GM23338 (cell line): Measurements from ENCODE around the gene SLC37A4. TPM values are rescaled to one million over a fixed set of nuclear protein-coding genes. Genes with fewer than 3 reads are reported as not detected.

ENCODE experiments used
- ETS1 ChIP-seq: IDR thresholded peaks from 2 replicates; pipeline ENCODE4 v1.6.1; 2016; ENCODE audit warnings: antibody characterized with exemption
- EZH2phosphoT487 ChIP-seq: fragments of 200-600 bp; sonication (generic); IDR thresholded peaks from one replicate; pipeline ENCODE4 v1.8.1; 2018; ENCODE audit warnings: antibody characterized with exemption; ENCODE audit not compliant: unreplicated experiment
- polyA plus RNA-seq: library from polyadenylated mRNA; unstranded; fragments of >200 nt; fragmentation: Nextera tagmentation; extraction: Ambion mirVana; gene quantifications from 2 replicates; pipeline ENCODE4 v1.2.1, GENCODE V29; 2016
- total RNA-seq: library from RNA; depleted of rRNA; stranded (reverse); fragments of >200 nt; shearing (Covaris generic); gene quantifications from 2 replicates; pipeline ENCODE4 v1.2.3, GENCODE V29; 2014
- TF ChIP-seq, protein P1 (sequence below): fragments of 250-450 bp; sonication (Bioruptor Pico); IDR thresholded peaks from 2 replicates; pipeline ENCODE4 v1.5.0; 2020; ENCODE audit warnings: mild to moderate bottlenecking, moderate library complexity
- TF ChIP-seq, protein P2 (sequence below), 2 experiments: fragments of 200-600 bp in 1 of 2; sonication (generic) in 1 of 2; conservative IDR thresholded peaks; 2 replicates each; pipeline versions ENCODE4 v1.5.1 to v1.6.1; 2016 to 2017; ENCODE audit warnings: antibody characterized with exemption in 2 of 2, low read depth in 2 of 2, mild to moderate bottlenecking in 2 of 2, moderate library complexity in 1 of 2

Gene SLC37A4
- total and polyA plus RNA-seq, 2 experiments from 2014 or later, result 23.4 to 56.4 TPM

- TF ChIP-seq, protein P1, sequence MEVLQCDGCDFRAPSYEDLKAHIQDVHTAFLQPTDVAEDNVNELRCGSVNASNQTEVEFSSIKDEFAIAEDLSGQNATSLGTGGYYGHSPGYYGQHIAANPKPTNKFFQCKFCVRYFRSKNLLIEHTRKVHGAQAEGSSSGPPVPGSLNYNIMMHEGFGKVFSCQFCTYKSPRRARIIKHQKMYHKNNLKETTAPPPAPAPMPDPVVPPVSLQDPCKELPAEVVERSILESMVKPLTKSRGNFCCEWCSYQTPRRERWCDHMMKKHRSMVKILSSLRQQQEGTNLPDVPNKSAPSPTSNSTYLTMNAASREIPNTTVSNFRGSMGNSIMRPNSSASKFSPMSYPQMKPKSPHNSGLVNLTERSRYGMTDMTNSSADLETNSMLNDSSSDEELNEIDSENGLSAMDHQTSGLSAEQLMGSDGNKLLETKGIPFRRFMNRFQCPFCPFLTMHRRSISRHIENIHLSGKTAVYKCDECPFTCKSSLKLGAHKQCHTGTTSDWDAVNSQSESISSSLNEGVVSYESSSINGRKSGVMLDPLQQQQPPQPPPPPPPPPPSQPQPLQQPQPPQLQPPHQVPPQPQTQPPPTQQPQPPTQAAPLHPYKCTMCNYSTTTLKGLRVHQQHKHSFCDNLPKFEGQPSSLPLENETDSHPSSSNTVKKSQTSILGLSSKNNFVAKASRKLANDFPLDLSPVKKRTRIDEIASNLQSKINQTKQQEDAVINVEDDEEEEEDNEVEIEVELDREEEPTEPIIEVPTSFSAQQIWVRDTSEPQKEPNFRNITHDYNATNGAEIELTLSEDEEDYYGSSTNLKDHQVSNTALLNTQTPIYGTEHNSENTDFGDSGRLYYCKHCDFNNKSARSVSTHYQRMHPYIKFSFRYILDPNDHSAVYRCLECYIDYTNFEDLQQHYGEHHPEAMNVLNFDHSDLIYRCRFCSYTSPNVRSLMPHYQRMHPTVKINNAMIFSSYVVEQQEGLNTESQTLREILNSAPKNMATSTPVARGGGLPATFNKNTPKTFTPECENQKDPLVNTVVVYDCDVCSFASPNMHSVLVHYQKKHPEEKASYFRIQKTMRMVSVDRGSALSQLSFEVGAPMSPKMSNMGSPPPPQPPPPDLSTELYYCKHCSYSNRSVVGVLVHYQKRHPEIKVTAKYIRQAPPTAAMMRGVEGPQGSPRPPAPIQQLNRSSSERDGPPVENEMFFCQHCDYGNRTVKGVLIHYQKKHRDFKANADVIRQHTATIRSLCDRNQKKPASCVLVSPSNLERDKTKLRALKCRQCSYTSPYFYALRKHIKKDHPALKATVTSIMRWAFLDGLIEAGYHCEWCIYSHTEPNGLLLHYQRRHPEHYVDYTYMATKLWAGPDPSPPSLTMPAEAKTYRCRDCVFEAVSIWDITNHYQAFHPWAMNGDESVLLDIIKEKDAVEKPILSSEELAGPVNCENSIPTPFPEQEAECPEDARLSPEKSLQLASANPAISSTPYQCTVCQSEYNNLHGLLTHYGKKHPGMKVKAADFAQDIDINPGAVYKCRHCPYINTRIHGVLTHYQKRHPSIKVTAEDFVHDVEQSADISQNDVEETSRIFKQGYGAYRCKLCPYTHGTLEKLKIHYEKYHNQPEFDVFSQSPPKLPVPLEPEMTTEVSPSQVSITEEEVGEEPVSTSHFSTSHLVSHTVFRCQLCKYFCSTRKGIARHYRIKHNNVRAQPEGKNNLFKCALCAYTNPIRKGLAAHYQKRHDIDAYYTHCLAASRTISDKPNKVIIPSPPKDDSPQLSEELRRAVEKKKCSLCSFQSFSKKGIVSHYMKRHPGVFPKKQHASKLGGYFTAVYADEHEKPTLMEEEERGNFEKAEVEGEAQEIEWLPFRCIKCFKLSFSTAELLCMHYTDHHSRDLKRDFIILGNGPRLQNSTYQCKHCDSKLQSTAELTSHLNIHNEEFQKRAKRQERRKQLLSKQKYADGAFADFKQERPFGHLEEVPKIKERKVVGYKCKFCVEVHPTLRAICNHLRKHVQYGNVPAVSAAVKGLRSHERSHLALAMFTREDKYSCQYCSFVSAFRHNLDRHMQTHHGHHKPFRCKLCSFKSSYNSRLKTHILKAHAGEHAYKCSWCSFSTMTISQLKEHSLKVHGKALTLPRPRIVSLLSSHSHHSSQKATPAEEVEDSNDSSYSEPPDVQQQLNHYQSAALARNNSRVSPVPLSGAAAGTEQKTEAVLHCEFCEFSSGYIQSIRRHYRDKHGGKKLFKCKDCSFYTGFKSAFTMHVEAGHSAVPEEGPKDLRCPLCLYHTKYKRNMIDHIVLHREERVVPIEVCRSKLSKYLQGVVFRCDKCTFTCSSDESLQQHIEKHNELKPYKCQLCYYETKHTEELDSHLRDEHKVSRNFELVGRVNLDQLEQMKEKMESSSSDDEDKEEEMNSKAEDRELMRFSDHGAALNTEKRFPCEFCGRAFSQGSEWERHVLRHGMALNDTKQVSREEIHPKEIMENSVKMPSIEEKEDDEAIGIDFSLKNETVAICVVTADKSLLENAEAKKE (CRISPR knock-in tag), result no peak
- TF ChIP-seq, protein P2, sequence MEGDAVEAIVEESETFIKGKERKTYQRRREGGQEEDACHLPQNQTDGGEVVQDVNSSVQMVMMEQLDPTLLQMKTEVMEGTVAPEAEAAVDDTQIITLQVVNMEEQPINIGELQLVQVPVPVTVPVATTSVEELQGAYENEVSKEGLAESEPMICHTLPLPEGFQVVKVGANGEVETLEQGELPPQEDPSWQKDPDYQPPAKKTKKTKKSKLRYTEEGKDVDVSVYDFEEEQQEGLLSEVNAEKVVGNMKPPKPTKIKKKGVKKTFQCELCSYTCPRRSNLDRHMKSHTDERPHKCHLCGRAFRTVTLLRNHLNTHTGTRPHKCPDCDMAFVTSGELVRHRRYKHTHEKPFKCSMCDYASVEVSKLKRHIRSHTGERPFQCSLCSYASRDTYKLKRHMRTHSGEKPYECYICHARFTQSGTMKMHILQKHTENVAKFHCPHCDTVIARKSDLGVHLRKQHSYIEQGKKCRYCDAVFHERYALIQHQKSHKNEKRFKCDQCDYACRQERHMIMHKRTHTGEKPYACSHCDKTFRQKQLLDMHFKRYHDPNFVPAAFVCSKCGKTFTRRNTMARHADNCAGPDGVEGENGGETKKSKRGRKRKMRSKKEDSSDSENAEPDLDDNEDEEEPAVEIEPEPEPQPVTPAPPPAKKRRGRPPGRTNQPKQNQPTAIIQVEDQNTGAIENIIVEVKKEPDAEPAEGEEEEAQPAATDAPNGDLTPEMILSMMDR (conservative IDR thresholded peaks at IDR 0.05; ENCODE audit: low read depth in 2 of 2), result peak; percentile 22 to 43; a peak in 3 of 4 replicates
- TF ChIP-seq EZH2phosphoT487, result no peak
- TF ChIP-seq ETS1, result 0 out of 2 replicates have a peak, but pooled peaks have one; percentile 16
These were observed 26.5 kb upstream of the SLC37A4 start, which contains the start of gene HYOU1 (continued) for GRCh38 chr11:119057000-119057769.
